EH (cell line): ENCODE data around the gene CDRT15L2.
A peak's percentile ranks its signal among the peaks of the same experiment; 100 is the strongest.
"Not testable (repeated sequence)": the region's sequence is repeated elsewhere in the genome, so short reads cannot be mapped to it uniquely, and the experiment has no call there.

Experiments
- DNase-seq: peaks from one replicate; pipeline ENCODE4 v3.0.0-alpha.2; 2015; ENCODE audit warnings: low read depth

Gene CDRT15L2

GRCh38 chr17:20575071-20575470 is 4.5 kb upstream of the CDRT15L2 start:
- peak; percentile 36 for DNase-seq

DNA sequence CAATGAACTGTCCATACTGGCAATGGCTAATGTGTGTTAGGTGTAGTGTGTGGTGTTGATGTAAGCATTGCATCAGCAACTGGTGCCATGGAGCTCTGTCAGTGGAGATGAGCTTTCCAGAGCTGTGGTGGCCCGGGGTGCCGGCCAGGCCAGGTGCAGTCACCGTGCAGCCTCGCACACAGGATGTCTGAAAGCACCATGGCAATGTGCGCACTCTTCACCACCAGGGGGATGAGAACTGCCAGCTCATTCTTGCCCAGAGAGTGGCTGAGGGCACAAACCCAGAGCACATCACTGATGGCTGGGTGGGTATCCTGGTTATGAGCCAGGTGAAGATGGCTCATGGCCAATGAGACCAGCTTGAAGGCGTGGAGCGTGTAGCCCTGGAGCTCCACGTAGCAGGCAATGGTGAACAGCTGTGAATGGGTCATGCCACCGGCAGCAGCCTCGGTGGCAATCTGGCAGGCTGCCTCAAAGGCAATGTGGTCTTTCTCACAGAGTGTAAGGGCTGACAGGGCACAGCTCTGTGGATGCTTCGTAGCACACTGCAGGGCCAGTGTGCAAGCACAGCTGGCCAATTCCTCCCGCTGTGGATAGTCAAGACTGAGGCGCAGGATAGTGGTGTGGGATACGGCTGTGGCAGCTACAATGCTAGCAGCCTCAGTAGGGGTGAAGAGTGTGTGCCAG is 4.5 kb downstream of the CDRT15L2 start:
- DNase-seq = not testable (repeated sequence)

- peak; percentile 8 for DNase-seq
Measured at GRCh38 chr17:20588744-20589453, 9.4 kb downstream of the CDRT15L2 start.

- DNase-seq = not testable (repeated sequence)
Measured at GRCh38 chr17:20589454-20589810, 9.9 kb downstream of the CDRT15L2 start.

DNA sequence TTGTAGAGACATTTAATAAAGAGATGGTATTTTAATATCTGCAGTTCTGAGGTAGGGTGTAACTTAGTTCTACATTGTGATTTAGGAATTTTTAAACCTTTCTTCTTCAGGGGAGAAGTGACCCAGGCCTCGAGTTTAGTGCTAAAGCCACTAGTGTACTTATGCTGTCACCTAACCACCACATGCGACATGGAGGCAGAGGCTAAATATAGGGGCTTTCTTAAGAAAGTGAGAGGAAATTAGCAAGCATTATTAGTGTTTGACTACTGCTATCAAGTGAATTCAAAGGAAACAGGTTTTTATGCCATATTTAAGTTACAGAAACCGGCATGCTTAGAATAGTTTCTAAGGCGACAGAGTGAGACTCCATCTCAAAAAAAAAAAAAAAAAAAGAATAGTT is 11.5 kb downstream of the CDRT15L2 start:
- DNase-seq = not testable (repeated sequence)

GRCh38 chr17:20605568-20605967 is 26.0 kb downstream of the CDRT15L2 start:
- DNase-seq = not testable (repeated sequence)

DNA sequence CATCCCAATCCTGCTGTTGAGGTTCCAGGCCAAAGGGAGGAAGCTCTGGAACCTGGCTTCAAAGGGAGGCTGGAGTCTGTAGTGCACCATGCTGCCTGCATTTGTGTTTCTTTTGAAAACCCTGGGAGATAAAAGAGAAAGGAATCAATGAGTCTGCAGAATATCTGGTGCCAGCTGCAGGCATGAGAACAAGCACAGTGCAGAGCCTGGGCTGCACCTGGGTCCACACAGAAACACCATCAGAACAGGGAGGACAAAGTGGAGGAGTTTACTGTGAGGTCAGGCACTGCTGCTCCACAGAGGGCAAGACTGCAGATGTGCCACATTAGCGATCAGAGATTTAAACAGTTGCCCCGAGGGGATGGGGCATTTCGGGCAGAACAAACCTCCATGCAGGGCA is 30.0 kb downstream of the CDRT15L2 start:
- DNase-seq = not testable (repeated sequence)

DNA sequence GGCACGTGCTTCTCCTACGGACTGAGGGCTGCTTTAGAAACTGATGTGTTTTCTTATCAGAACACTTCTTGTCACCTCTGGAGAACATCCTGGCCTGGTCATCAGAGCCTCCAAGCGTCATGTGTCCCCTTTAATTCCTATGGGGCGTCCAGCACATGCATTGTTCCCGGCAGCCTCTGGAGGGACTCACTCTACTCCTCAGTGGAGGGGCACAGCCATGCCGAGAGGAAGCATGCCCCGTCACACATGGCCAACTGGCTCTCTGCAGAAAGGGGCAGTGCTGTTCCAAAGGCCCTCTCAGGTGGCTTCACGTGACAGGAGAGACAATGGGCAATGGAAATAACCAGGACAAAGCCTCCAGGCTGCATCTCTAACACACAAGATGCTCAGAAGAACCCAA is 31.8 kb downstream of the CDRT15L2 start:
- DNase-seq = no peak

DNA sequence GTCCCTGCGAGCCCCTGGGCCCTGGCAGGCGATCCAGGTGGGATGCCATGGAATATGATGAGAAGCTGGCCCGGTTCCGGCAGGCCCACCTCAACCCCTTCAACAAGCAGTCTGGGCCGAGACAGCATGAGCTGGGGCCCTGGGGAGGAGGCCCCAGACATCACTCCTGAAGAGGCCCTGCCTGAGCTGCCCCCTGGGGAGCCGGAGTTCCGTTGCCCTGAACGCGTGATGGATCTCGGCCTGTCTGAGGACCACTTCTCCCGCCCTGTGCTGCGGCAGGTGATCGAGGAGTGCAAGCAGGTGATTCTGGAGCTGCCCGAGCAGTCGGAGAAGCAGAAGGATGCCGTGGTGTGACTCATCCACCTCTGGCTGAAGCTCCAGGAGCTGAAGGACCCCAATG is 33.1 kb downstream of the CDRT15L2 start:
- DNase-seq = no peak

DNA sequence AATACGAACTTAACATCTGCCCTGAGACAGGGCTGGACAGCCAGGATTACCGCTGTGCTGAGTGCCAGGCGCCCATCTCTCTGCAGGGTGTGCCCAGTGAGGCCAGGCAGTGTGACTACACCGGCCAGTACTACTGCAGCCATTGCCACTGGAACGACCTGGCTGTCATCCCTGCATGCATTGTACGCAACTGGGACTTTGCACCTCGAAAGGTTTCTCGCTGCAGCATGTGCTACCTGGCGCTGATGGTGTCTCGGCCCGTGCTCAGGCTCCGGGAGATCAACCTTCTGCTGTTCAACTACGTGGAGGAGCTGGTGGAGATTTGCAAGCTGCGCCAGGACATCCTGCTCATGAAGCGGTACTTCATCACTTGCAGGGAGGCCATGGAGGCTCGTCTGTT is 33.7 kb downstream of the CDRT15L2 start:
- no peak for DNase-seq

DNA sequence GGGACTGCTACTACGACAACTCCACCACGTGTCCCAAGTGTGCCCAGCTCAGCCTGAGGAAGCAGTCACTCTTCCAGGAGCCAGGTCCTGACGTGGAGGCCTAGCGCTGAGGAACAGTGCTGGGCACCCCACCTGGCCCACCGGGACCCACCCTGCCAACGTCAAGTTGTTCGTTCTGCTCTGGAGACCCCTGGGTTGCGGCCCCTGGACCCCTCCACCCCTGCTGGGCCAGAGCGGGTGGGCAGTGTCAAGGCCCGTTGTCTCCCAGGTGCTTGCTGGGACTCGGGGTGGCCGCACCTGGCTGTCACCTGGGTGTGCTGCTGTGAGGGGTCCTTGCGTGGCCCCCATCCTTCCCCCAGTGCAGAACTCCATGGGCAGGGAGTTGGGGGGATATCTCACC is 34.4 kb downstream of the CDRT15L2 start:
- no peak for DNase-seq

GRCh38 chr17:20615461-20615860 is 35.9 kb downstream of the CDRT15L2 start:
- not testable (repeated sequence) for DNase-seq
